Loucy (cell line): ENCODE results near the gene SLC1A1.

Experiments
- H2AFZ ChIP-seq: fragments of 200-600 bp; sonication (generic); 2 replicates; pipeline ENCODE4 v1.6.0; 2016; ENCODE audit warnings: antibody characterized with exemption, mild to moderate bottlenecking, low read length, moderate library complexity
- H3F3A ChIP-seq: fragments of 200-600 bp; 2 replicates; pipeline ENCODE4 v1.6.0; 2016; ENCODE audit warnings: antibody characterized with exemption, low read depth, mild to moderate bottlenecking
- H3K27me3 ChIP-seq: fragments of 200-600 bp; sonication (generic); 2 replicates; pipeline ENCODE4 v1.6.1; 2014; ENCODE audit warnings: low read length, mild to moderate bottlenecking; ENCODE audit not compliant: insufficient read depth, poor library complexity, severe bottlenecking
- H3K36me3 ChIP-seq: fragments of 200-600 bp; sonication (generic); 2 replicates; pipeline ENCODE4 v1.6.1; 2016; ENCODE audit warnings: low read length; ENCODE audit not compliant: insufficient read depth
- H3K4me1 ChIP-seq: fragments of 200-600 bp; sonication (generic); 2 replicates; pipeline ENCODE4 v1.5.1; 2014; ENCODE audit warnings: low read length, mild to moderate bottlenecking; ENCODE audit not compliant: insufficient read depth, poor library complexity, severe bottlenecking
- H3K4me2 ChIP-seq: fragments of 200-600 bp; sonication (generic); 2 replicates; pipeline ENCODE4 v1.6.0; 2014; ENCODE audit warnings: antibody characterized with exemption, low read length, low read depth, mild to moderate bottlenecking; ENCODE audit not compliant: poor library complexity, severe bottlenecking
- H3K4me3 ChIP-seq: fragments of 200-600 bp; sonication (generic); 2 replicates; pipeline ENCODE4 v1.5.1; 2014; ENCODE audit warnings: low read length, mild to moderate bottlenecking, mixed read lengths; ENCODE audit not compliant: poor library complexity, severe bottlenecking
- H3K79me2 ChIP-seq: fragments of 200-600 bp; sonication (generic); 2 replicates; pipeline ENCODE4 v1.6.1; 2014; ENCODE audit warnings: low read length; ENCODE audit not compliant: insufficient read depth
- H3K9ac ChIP-seq: fragments of 200-600 bp; sonication (generic); 2 replicates; pipeline ENCODE4 v1.6.0; 2014; ENCODE audit warnings: mild to moderate bottlenecking, low read depth, low read length, moderate library complexity; ENCODE audit not compliant: poor library complexity, severe bottlenecking
- H3K9me2 ChIP-seq: fragments of 200-600 bp; sonication (generic); replicated peaks from 2 replicates; pipeline ENCODE4 v1.6.1; 2016; ENCODE audit warnings: low read depth, low read length, mixed read lengths
- H3K9me3 ChIP-seq: fragments of 200-600 bp; sonication (generic); 2 replicates; pipeline ENCODE4 v1.6.1; 2014; ENCODE audit warnings: mild to moderate bottlenecking, antibody characterized with exemption, low read length, low read depth; ENCODE audit not compliant: insufficient read depth
- H4K20me1 ChIP-seq: fragments of 200-600 bp; sonication (generic); 2 replicates; pipeline ENCODE4 v1.6.0; 2014; ENCODE audit warnings: antibody characterized with exemption, low read length, mild to moderate bottlenecking; ENCODE audit not compliant: insufficient read depth, poor library complexity, severe bottlenecking
- CTCF ChIP-seq: fragments of 200-600 bp; sonication (generic); conservative IDR thresholded peaks from 2 replicates; pipeline ENCODE4 v1.5.1; 2014; ENCODE audit warnings: mild to moderate bottlenecking, antibody characterized with exemption, low read length
- EZH2phosphoT487 ChIP-seq: fragments of 200-600 bp; IDR thresholded peaks from 2 replicates; pipeline ENCODE4 v1.6.1; 2018; ENCODE audit warnings: antibody characterized with exemption, mild to moderate bottlenecking, moderate library complexity, borderline replicate concordance

The SLC1A1 gene

GRCh38 chr9:4508246-4508906, 18.1 kb downstream of the SLC1A1 start:
- Histone ChIP-seq H3K9ac (no peak overlapping the region), H3K9me3 (no peaks in the 10 kb centered on the region), H3K79me2 (no peaks in the 10 kb centered on the region), H2AFZ (no peak overlapping the region), H4K20me1 (no peaks in the 10 kb centered on the region), H3K4me3 (no peak overlapping the region), H3K4me2 (no peak overlapping the region), H3K36me3 (no peaks in the 10 kb centered on the region), H3K4me1 (no peaks in the 10 kb centered on the region), H3F3A (no peaks in the 10 kb centered on the region), H3K9me2 (no peaks in the 10 kb centered on the region), H3K27me3 (no peaks in the 10 kb centered on the region)
- TF ChIP-seq EZH2phosphoT487 (no peak), CTCF (no peak)

GRCh38 chr9:4508907-4509589, 18.8 kb downstream of the SLC1A1 start:
- no peaks in the 10 kb centered on the region for H3K27me3 ChIP-seq
- H2AFZ ChIP-seq = no peak overlapping the region
- H3K79me2 ChIP-seq = no peaks in the 10 kb centered on the region
- H4K20me1 ChIP-seq = no peaks in the 10 kb centered on the region
- no peaks in the 10 kb centered on the region for H3K4me1 ChIP-seq
- H3K36me3 ChIP-seq = no peaks in the 10 kb centered on the region
- TF ChIP-seq EZH2phosphoT487 = no peak
- no peak for TF ChIP-seq CTCF
- no peak overlapping the region for H3K9ac ChIP-seq
- H3K4me3 ChIP-seq = no peak overlapping the region
- no peaks in the 10 kb centered on the region for H3K9me3 ChIP-seq
- H3K4me2 ChIP-seq = no peak overlapping the region
- no peaks in the 10 kb centered on the region for H3K9me2 ChIP-seq
- H3F3A ChIP-seq = no peaks in the 10 kb centered on the region

- Histone ChIP-seq H3K9me2 (no peaks in the 10 kb centered on the region), H4K20me1 (no peaks in the 10 kb centered on the region), H3K9ac (no peak overlapping the region), H3K4me1 (no peaks in the 10 kb centered on the region), H3F3A (no peaks in the 10 kb centered on the region), H3K4me3 (no peak overlapping the region), H3K9me3 (no peaks in the 10 kb centered on the region), H3K79me2 (no peaks in the 10 kb centered on the region), H2AFZ (no peak overlapping the region), H3K36me3 (no peaks in the 10 kb centered on the region), H3K4me2 (no peak overlapping the region), H3K27me3 (no peaks in the 10 kb centered on the region)
- TF ChIP-seq CTCF = no peak
- no peak for TF ChIP-seq EZH2phosphoT487
Measured at GRCh38 chr9:4509590-4509984, 19.3 kb downstream of the SLC1A1 start.
